Stimulated activated CD8-positive, alpha-beta memory T cell treated with anti-CD3 and anti-CD28 coated beads, Interleukin-4, amount 100 ng/mL, for 48 hours (primary cell): ENCODE data around the gene WDR36.

Source experiments
- DNase-seq: peaks from one replicate; pipeline ENCODE4 v3.0.0-alpha.2; 2020

Gene WDR36

DNA sequence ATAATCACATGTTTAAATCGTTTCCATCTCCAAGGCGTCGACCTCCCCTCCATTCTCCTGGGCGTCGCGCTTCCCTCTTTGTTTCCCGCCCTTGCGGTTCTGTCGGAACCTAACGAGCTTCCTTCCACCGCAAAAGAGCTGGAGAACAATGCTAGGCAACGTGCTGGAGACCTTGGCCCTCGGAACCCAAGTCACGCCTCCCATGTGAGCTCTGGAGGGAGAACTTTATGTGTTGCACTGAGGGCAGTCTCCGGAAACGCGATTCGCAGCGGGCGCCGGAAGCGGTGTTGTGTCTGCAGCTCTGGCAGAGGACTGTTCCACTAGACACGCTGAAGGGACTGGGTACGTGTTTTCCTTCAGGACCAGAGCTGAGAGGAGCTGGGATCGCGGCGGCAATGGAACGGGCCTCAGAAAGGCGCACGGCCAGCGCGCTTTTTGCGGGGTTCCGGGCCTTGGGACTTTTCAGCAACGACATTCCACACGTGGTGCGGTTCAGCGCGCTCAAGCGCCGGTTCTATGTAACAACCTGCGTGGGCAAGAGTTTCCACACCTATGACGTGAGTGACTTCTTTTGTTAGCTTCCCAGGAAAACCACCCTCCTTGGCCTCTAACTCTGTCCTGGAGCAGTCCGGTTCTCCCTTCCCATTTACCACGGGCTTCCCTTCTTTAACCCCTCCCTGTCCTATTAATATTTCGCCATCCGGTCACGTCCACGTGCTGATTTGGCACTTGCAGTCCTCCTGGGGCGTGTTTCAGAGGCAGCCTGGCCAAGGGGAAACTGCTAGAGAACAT is at the start of gene WDR36:
Gene WDR36, plus strand, starts transcription at position 287 of the 792 bp plus-strand sequence. Its CDS starts 109 bp downstream, at position 396.
- peak; percentile 93 for DNase-seq

DNA sequence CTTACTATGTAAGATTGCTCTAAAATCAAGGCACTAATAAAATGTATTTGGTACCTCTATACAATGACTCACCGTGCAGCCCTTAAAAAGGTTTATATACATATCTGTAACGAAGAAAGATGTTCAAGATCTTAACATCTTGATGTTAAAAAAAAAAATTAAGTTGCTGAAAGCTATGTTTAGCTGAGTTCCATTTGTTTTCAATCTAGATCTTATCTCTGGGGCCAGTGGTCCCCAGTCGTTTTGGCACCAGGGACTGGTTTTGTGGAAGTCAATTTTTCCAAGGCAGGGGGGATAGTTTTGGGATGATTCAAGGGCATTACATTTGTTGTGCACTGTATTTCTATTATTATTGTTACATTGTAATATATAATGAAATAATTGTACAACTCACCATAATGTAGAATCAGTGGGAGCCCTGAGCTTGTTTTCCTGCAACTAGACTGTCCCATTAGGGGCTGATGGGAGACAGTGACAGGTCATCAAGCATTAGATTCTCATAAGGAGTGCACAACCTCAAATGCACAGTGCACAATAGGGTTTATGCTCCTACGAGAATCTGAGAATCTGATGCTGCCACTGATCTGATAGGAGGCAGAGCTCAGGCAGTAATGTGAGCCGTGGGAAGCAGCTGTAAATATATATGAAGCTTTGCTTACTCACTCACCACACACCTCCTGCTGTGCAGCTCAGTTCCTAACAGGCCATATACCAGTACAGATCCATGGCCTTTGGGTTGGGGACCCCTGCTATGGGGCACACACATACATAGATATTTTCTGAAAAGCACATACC is 48.2 kb upstream of the WDR36 start:
- DNase-seq = no peak

DNA sequence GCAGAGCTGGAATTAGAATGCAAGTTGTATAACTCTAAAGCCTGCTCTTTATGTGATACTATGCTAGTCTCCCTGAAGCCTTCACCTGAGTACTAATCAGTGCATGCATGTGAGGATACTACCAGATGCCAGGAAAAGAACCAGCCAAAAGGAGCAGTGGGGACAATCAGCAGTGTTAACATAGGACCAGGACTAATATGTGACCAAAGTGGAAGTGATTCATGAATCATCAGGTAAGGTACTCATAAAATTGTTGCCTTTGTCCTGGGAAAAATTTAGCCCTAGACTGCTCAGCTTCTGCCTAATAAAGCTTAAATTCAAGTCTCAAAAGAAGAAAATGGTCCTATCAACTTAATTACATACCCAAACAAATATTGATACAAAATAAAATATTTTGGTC is 34.1 kb upstream of the WDR36 start:
- no peak for DNase-seq

DNA sequence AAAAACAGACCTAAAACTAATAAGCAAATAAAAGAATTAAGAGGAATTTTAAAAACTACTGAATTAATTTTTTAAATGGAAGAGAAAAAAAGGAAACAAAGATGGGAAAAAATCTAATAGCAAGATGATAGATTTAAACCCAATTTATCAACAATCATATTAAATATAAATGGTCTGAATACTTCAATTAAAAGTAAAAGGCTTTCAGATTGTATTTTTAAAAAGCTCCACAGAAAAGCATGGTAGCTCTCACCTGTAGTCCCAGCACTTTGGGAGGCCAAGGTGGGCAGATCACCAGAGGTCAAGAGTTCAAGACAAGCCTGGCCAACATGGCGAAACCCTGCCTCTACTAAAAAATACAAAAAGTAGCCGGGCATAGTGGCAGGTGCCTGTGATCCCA is 32.0 kb upstream of the WDR36 start:
- DNase-seq = no peak

DNA sequence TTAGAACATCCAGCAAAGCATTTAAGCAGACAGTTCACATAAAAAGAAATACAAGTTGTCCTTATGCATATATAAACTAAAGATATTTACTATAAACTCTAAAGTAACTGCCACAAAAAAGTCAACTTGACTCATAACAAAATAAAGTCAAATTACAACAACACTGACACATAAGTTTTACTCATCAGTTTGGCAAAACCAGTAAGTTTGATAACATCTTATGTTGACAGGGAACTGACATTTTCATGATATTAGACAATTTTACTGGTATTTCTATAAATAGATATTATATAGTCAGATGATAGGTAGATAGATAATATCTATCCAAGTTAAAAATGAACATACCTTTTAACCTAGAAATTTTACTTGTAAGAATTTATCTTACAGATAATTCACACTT is 30.5 kb upstream of the WDR36 start:
- DNase-seq = no peak

DNA sequence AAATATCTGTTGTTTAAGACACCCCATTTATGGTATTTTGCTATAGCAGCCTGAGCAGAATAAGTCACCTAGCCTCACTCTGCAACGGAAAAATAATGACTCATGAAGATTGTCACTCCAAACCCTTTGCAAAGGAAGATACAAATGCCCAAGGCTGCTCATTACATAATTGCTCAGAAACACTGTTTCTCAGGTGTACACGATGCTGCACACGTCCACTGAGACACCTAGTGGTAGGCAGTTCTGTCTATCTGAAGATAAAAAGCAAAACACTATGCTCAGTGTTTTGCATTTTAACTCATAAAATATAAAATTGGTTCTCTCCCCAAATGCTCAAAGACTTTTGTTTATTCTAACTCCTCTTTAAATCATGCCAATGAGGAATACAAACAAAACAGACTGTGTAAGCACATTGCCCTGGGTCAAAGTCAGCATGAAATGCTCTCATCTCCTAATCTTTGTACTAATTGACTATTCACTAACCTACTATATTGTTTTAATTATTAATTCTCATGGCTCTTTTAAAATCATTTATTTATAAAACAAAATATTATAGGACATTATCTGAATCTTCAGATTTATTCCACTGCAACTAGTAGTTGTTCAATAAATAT is 28.3 kb upstream of the WDR36 start:
- no peak for DNase-seq

DNA sequence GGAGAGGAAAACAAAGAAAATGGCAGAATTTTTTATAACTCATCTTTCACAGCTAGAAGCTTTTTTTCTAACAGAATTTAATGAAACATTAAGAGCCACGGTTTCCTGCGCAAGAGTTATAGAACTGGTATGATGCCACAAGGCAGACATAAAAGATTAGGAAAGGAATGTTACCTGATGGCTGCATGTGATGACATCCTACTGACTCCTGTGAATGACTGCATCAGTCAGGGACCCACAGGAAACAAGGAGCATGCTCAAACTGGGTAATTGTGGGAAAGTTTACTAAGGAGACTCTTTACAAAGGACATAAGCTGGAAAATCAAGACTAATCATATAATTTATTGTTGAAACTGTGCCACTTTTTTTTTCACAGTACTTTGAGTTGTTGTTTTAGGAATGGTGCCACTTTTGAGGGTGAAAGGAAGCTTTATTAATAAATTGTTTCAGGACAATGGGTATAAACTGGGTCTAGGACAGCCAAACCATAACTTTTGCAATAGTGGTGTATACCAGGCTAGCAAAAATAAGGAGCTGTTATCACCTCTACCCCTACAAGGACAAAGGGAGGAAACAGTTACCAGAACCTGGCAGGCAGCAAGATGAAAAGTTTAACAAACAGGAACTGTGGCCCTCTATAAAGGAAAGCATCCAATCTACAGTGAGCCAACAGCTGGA is 25.7 kb upstream of the WDR36 start:
- no peak for DNase-seq

DNA sequence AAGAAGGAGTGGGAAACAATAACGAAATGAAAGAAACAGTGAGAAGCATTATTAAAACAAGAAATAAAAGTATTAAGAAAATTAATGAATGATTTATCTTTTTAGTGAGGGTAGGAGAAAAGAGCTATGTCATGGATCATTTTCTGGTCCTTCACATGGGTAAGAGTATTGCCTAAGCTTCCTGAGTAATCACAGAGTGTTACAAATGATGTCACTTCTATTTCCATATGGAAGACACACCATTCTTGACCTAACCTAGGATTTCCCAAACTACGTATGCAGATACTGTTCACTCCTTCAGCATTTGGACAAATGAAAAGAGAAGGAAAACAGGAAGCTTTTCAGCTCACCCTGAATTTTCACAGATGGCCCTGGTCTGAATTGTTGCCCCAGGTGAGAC is 23.9 kb upstream of the WDR36 start:
- DNase-seq = no peak

DNA sequence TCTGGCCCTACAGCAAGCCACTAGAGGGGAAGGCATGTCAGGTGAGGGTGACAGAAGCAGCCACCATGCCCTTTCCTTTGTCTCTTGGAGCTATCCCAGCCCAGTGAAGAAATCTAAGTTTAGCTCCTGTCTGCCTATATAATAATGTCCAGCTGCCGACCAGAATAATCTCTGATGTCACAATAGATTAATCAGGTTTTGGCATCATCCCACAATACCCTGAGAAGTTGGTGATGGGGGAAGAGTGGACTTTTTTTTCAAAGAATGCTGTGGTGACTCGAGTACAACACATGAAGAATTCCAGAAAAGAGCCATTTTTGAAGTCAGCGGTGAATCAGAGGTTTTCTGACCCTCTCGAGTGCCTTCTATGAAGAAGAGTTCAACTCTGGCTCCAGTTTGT is 22.3 kb upstream of the WDR36 start:
- DNase-seq = no peak

DNA sequence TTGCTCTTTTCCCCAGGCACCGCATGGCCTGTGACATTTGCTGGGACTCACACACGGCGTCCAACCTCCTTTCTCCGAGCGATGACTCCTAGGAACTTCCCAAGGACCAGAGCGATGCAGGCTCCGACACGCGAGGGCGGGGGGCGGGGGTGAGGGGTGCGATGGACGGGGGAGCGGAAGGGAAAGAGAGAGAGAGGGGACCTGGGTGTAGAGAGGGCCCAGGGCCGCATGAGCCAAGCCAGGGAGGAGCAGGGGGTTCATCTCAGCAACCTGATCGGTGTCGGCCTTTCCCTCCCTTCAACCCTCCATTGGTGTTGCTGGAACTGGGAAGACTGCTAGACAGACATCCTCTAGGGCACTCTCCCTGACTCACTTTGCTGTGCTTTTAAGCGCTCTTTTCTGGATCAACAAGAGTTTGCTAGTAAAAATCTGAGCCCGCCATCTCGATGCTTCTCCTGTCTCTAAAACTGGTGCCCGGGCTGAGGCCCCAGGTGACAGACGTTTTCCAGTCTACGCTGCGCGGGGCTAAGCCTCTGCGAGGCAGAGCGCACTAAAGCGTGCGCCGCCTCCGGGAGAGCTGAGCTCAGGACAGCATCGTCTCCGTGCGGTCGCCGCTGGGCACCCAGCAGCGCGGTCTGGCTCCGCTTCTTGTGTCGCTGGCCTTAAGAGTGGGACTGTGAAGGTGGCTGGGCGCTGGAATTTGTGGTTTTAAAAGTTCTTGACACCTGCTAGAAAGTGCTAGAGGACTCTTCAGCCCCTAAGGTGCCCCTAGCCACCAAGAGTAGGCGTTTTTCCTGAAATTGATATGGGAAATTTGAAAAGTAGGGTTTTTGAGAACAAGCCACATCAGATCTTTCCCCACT is 21.6 kb upstream of the WDR36 start:
- DNase-seq = peak; percentile 63

DNA sequence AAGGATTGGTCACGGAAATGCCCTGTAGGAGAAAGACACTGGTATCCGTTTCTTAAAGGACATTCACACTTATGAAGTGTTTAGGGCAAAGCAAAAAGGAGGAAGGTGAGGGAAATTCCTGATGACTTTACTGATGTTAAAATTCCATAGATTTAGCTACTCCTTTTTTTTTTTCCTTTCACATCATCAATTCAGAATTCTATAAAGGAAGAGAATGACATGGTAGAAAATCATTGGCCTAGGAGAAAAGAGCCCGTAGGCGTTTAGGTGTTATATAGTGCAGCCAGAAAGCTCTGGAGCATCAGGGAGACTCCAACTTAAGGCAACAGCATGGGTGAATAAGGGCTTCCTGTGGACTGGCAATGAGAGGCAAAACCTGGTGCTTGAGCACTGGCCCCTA is 20.7 kb upstream of the WDR36 start, which contains the start of gene TSLP:
Gene TSLP, plus strand, starts transcription at position 301 of the 400 bp plus-strand sequence. CDS start 178 bp downstream, outside the sequence.
- no peak for DNase-seq

DNA sequence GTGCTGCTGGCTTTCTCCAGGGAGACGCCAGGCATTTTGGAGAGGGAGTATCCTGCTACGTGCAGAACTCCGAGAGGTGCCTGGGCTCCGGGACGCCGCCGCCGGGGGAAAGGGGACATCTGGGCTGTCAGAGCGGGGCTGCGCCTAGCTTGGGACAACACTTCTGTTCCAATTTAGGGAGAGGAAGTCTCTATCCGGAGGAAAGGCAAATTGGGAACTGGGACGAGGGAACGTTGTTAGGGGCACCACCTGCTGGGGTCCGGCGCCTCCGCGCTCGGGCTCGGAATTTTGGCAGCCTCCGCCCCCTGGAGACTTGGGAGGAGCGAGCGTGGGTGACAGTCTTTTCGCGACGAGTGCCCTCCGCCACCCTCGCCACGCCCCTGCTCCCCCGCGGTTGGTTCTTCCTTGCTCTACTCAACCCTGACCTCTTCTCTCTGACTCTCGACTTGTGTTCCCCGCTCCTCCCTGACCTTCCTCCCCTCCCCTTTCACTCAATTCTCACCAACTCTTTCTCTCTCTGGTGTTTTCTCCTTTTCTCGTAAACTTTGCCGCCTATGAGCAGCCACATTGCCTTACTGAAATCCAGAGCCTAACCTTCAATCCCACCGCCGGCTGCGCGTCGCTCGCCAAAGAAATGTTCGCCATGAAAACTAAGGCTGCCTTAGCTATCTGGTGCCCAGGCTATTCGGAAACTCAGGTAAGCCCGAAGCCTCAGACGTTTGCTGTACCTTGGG is 19.0 kb upstream of the WDR36 start:
- peak; percentile 81 for DNase-seq

DNA sequence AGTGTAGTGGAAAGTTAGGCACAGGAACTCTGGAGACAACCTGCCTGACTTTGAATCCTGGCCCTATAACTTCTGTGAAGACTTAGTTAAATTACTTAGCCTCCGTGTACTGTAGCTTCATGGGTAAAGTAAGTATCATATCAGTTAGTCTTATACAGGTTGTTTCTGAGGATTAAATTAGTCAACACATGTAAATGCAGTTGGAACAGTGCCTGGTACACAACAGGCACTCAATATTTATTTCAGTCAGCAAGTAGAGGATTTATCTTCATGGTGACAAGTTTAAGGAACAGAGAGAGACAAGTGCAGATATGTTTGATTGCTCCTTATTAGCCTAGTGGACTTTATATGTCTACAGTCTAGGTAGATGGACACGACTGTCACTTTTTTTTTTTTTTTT is 17.9 kb upstream of the WDR36 start:
- no peak for DNase-seq

DNA sequence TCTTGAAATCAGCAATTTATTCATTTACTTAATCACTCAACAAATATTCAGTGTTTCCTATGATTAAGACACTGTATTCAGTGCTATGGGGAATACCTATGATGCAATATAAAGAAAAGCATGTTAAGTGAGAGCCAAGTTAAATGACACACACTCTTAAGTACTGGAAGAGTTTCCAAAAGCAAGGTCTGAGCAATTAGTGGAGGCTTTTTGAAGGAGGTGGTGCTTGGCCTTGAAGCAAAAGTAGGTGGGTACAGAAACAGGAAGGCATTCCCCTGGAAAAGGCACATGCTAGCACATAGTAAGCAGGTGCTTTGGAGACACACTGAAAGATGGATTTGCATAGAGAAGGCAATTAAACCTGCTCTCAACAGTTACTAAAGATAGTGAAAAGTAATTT is 16.6 kb upstream of the WDR36 start:
- no peak for DNase-seq

DNA sequence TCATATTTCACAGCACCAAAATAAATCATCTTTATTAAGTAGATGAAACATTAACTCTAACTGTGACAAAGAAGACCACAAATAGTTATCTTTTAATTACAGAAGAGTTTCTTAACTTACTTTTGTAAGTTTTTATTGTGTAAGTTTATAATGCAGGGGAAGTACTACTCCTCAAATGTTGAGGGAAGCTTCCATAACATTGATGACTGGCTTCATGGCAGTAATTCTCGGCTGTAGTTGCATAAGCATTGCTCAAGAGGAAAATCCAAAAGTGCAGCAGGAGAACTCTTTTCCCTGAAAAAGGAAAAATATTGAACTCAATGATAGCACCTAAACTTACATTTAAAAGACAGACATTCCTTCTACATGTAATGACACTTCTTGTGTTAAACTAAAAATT is 16.1 kb upstream of the WDR36 start:
- no peak for DNase-seq

DNA sequence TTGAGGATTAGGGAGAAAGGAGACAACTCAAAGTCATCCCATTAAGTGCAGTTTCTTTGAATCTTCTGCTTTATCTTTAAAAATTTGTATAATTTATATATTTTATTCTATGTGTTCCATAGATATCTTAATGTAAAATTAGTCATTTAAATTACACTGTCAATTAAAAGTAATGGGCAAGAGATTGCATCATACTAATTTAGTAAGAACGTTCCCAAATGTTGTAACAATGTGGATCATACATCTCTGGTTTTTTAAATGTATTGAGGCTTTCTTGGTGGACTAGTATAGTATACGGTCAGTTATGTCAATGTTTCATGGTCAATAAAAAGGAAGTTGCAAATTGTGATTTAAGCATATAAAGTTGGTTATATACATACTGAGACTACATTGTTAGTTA is 14.5 kb upstream of the WDR36 start:
- DNase-seq = no peak

DNA sequence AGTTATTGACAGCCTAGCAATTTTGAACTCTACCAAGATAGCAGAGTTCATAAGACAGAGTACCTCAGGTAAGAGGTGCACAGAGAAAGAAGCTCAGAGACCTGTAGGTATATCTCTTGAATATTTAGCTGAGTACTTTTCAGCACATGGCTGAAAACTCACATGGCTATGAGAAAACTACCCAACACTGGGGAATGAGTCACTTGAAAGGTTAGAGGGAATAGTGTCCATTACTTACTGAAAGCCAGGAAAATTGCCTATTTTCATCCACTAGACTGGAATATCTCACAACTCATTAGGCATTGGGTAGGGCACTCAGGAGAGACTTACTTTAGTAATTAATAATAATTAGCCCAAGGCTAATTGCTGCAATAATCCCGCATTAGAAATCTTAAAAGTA is 12.3 kb upstream of the WDR36 start:
- DNase-seq = no peak

DNA sequence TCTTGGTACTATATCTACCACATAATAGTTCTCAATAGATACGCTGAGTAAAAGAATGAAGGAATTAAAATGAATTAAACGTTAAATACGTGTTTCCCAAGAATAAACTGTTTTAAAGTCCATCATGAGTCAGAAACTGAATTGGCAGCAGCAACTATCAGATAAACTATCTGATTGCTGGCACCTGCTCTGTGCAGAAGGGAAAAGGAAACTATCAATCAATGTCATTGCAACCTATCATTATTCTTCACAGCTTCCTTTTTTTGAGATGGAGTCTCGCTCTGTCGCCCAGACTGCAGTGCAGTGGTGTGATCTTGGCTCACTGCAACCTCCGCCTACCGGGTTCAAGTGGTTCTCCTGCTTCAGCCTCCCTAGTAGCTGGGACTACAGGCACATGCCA is 8.8 kb upstream of the WDR36 start:
- no peak for DNase-seq

DNA sequence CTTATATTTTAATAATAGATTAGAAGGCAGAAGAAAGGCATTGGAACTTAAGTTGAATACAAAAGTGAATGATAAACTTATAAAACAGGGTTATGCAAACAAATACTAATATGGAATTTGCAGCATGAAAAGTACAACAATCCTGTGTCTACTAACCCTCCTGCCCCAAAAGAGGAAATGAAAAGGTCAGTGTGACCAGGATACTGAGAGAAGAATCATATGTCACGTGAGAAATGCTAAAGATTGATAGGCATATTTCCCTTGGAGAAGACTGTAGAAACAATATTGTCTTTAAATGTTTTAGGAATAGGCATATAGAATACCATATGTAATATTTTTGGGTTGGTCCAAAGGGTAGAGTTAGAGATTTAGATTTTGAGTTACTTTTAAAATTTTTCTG is 3.8 kb downstream of the WDR36 start:
- DNase-seq = no peak

DNA sequence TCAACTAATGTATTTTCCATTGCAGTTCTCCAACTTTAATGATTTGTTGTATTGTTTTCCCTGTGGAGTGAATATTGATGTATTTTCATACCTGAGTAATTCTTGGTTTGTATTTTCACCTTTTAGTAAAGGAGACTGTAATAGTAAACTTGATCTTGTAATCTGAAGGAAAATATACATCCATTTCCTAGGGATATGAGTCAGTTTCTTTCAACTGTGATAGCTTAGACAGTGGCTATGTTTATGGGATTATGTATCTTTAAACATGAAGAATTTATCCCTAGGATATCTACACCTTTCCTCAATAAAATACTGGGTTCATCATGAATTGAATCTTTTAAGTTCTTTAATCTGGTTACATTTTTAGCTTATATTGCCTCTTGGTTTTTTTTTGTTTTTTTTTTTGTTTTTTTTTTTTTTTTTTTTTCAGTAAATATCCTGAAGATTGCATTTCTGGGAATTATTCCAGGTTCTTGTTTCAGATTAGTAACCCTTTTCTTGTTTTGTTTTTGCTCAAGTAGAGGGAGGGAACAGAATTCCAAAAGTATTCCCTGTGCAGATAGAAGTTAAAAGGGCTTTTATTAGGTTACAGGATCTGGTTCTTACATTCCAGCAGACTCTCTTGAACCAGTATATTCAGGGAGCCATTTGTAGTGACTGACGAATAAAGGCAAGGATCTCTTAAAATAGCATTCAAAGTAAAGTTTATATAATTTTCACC is 7.1 kb downstream of the WDR36 start:
- DNase-seq = no peak
